KMS-11 (cell line): ENCODE data around the gene BTN1A1.
A peak's percentile ranks its signal among the peaks of the same experiment; 100 is the strongest.

Experiments used
- H2AFZ ChIP-seq: fragments of 200-600 bp; sonication (generic); 2 replicates; pipeline ENCODE4 v1.6.1; 2016; ENCODE audit warnings: antibody characterized with exemption, mixed run types, low read depth
- H3K27ac ChIP-seq: fragments of 200-600 bp; sonication (generic); 2 replicates; pipeline ENCODE4 v1.6.1; 2016; ENCODE audit warnings: mild to moderate bottlenecking, mixed run types
- H3K27me3 ChIP-seq: fragments of 200-600 bp; sonication (generic); 2 replicates; pipeline ENCODE4 v1.6.1; 2017; ENCODE audit warnings: mild to moderate bottlenecking, low read depth, mixed run types, moderate library complexity; ENCODE audit not compliant: insufficient read depth
- H3K36me3 ChIP-seq: fragments of 200-600 bp; sonication (generic); 2 replicates; pipeline ENCODE4 v1.6.1; 2017; ENCODE audit warnings: mild to moderate bottlenecking, mixed run types; ENCODE audit not compliant: insufficient read depth
- H3K4me1 ChIP-seq: fragments of 200-600 bp; sonication (generic); 2 replicates; pipeline ENCODE4 v1.6.1; 2016; ENCODE audit warnings: mild to moderate bottlenecking, low read depth, mixed run types; ENCODE audit not compliant: poor library complexity, severe bottlenecking
- H3K4me2 ChIP-seq: fragments of 200-600 bp; sonication (generic); 2 replicates; pipeline ENCODE4 v1.7.0; 2016; ENCODE audit warnings: mild to moderate bottlenecking, mixed run types
- H3K4me3 ChIP-seq: fragments of 200-600 bp; sonication (generic); IDR thresholded peaks from 2 replicates; pipeline ENCODE4 v1.6.1; 2017; ENCODE audit warnings: low read depth, low read length, mixed read lengths; ENCODE audit not compliant: insufficient read depth
- H3K79me2 ChIP-seq: fragments of 200-600 bp; sonication (generic); 2 replicates; pipeline ENCODE4 v1.6.1; 2016; ENCODE audit warnings: low read depth, mixed run types; ENCODE audit not compliant: insufficient read depth
- H3K9ac ChIP-seq: fragments of 200-600 bp; sonication (generic); 2 replicates; pipeline ENCODE4 v1.6.1; 2016; ENCODE audit warnings: mild to moderate bottlenecking, mixed run types
- H4K20me1 ChIP-seq: fragments of 200-600 bp; sonication (generic); 2 replicates; pipeline ENCODE4 v1.6.1; 2016; ENCODE audit warnings: mild to moderate bottlenecking, mixed run types; ENCODE audit not compliant: insufficient read depth
- TF ChIP-seq, protein P1 (sequence below): fragments of 200-600 bp; sonication (generic); conservative IDR thresholded peaks from 2 replicates; pipeline ENCODE4 v1.6.1; 2017; ENCODE audit warnings: low read depth, mild to moderate bottlenecking, antibody characterized with exemption, low read length, moderate library complexity, mixed read lengths

BTN1A1 gene

GRCh38 chr6:26539071-26539615 is 39.0 kb downstream of the BTN1A1 start:
- peak overlapping the region; percentile 78 for H2AFZ ChIP-seq
- peak overlapping the region; percentile 99 for H3K4me2 ChIP-seq
- H3K79me2 ChIP-seq: peaks cover 47% of the 10 kb centered on the region
- TF ChIP-seq, protein P1, sequence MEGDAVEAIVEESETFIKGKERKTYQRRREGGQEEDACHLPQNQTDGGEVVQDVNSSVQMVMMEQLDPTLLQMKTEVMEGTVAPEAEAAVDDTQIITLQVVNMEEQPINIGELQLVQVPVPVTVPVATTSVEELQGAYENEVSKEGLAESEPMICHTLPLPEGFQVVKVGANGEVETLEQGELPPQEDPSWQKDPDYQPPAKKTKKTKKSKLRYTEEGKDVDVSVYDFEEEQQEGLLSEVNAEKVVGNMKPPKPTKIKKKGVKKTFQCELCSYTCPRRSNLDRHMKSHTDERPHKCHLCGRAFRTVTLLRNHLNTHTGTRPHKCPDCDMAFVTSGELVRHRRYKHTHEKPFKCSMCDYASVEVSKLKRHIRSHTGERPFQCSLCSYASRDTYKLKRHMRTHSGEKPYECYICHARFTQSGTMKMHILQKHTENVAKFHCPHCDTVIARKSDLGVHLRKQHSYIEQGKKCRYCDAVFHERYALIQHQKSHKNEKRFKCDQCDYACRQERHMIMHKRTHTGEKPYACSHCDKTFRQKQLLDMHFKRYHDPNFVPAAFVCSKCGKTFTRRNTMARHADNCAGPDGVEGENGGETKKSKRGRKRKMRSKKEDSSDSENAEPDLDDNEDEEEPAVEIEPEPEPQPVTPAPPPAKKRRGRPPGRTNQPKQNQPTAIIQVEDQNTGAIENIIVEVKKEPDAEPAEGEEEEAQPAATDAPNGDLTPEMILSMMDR: no peak
- H3K27me3 ChIP-seq: no peaks in the 10 kb centered on the region
- H3K4me1 ChIP-seq: peaks cover 47% of the 10 kb centered on the region
- peak overlapping the region; percentile 82 for H3K9ac ChIP-seq
- no peaks in the 10 kb centered on the region for H3K36me3 ChIP-seq
- peak overlapping the region; percentile 76 for H3K27ac ChIP-seq
- H3K4me3 ChIP-seq: no peak overlapping the region
- H4K20me1 ChIP-seq: no peaks in the 10 kb centered on the region

DNA sequence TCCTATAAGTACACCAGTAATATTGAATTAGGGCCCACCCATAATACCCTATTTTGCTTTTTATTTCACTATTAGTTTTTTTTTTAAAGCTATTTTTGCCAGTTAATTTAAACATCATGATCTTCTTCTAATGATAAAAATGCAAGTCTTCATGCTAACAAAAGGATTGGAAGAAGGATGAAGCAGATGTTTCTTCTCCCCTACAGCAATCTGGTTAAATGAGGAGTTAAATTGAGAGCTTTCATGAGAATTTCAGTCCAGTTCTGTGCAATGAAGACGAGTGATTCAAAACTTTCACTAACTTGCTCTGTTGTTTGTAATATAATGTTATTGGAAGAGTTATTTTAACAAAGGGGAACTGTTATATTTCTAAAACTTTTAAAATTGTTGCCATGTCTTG is 41.5 kb downstream of the BTN1A1 start:
- Histone ChIP-seq H3K4me1 (peaks cover 24% of the 10 kb centered on the region), H3K4me2 (no peak overlapping the region), H2AFZ (no peak overlapping the region), H4K20me1 (no peaks in the 10 kb centered on the region), H3K79me2 (peaks cover 47% of the 10 kb centered on the region), H3K4me3 (no peak overlapping the region), H3K27ac (no peak overlapping the region), H3K36me3 (no peaks in the 10 kb centered on the region), H3K9ac (no peak overlapping the region), H3K27me3 (no peaks in the 10 kb centered on the region)
- TF ChIP-seq, protein P1: no peak

DNA sequence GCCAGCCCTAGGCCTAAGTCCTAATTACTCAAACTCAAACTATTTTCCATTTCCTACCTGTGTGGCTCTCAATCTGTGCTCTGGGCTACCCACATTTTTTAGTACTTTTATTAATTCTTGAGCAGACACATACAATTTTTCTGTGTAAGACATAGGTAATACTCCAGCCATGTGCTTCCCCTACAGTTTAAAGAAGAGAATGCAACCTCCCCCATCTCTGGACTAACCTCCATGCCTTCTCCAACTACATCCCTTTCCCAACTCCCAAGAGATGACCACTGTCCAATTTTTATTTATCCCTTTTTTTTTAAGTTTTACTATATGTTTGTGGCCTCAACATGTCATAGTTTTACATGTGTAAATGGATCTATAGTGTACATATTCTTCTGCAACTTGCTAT is 43.9 kb downstream of the BTN1A1 start:
- Histone ChIP-seq H4K20me1 (no peaks in the 10 kb centered on the region), H3K4me2 (0 out of 2 replicates have a peak overlapping the region, but pooled peaks have one; percentile 10), H3K36me3 (no peaks in the 10 kb centered on the region), H3K27me3 (no peaks in the 10 kb centered on the region), H3K9ac (no peak overlapping the region), H2AFZ (no peak overlapping the region), H3K4me1 (peaks cover 24% of the 10 kb centered on the region), H3K79me2 (peaks cover 41% of the 10 kb centered on the region), H3K27ac (no peak overlapping the region), H3K4me3 (no peak overlapping the region)
- TF ChIP-seq, protein P1: peak; percentile 44; the same call in 1 of the 2 replicates

GRCh38 chr6:26544473-26544872 is 44.4 kb downstream of the BTN1A1 start:
- Histone ChIP-seq H2AFZ (no peak overlapping the region), H3K27ac (no peak overlapping the region), H3K4me3 (no peak overlapping the region), H3K4me1 (peaks cover 20% of the 10 kb centered on the region), H3K9ac (no peak overlapping the region), H3K4me2 (no peak overlapping the region), H4K20me1 (no peaks in the 10 kb centered on the region), H3K79me2 (peaks cover 36% of the 10 kb centered on the region), H3K36me3 (no peaks in the 10 kb centered on the region), H3K27me3 (no peaks in the 10 kb centered on the region)
- TF ChIP-seq, protein P1: no peak
